ENCODE results near the gene CLCN3.

GRCh38 chr4:169730564-169730963 lies 110.2 kb downstream of the CLCN3 start:
- TF ChIP-seq CTCF (IDR thresholded peaks at IDR 0.05) (no peak), POLR2A (IDR thresholded peaks at IDR 0.05) (no peak)
